Psoas muscle (tissue), 8 donors: ENCODE results near the gene PDCD7. TPM values are rescaled to one million over a fixed set of nuclear protein-coding genes. Genes with fewer than 3 reads are reported as not detected.
"Not testable (repeated sequence)": the region's sequence is repeated elsewhere in the genome, so short reads cannot be mapped to it uniquely, and the experiment has no call there.

ENCODE experiments used
- ATAC-seq, 4 donors: fragments of 200-7000 bp; cut with Tn5 transposase; one replicate each; pipeline ENCODE4 v1.9.1; 2020; ENCODE audit warnings: moderate library complexity in 3 of 4, mild to moderate bottlenecking in 2 of 4
- DNase-seq, 2 donors: peaks; one replicate each; pipeline ENCODE4 v3.0.0-alpha.2; 2020
- H3K27ac ChIP-seq: fragments of 200-600 bp; one replicate; pipeline ENCODE4 v1.8.0; 2022
- H3K27me3 ChIP-seq, 3 donors: fragments of 200-600 bp in 1 of 3; one replicate each; pipeline versions ENCODE4 v1.6.1 to v1.8.0; 2013 to 2022; ENCODE audit warnings: low read length in 2 of 3, mild to moderate bottlenecking in 2 of 3, moderate library complexity in 1 of 3; ENCODE audit not compliant: insufficient read depth in 3 of 3
- H3K36me3 ChIP-seq, 2 donors: fragments of 200-600 bp in 1 of 2; one replicate each; pipeline versions ENCODE4 v1.6.1 to v1.8.0; 2013 to 2022; ENCODE audit warnings: low read depth in 1 of 2, mild to moderate bottlenecking in 1 of 2, moderate library complexity in 1 of 2; ENCODE audit not compliant: insufficient read depth in 1 of 2
- H3K4me1 ChIP-seq: fragments of 200-600 bp; one replicate; pipeline ENCODE4 v1.8.0; 2022
- H3K4me3 ChIP-seq: fragments of 200-600 bp; one replicate; pipeline ENCODE4 v1.8.0; 2022; ENCODE audit warnings: mild to moderate bottlenecking
- H3K9me3 ChIP-seq: fragments of 200-600 bp; one replicate; pipeline ENCODE4 v1.8.0; 2022
- WGBS, 3 donors: extraction: QIAGEN DNeasy Blood & Tissue Kit; methylation state at CpG; one replicate each; pipeline versions ENCODE4 v1.1.6 to v1.1.7; 2013; 5-methylcytosine and 5-hydroxymethylcytosine counted together
- intact Hi-C, 2 donors: fragments of 100-400 bp; cut with DNase I; formaldehyde crosslinking; loops; one replicate each; pipeline versions ENCODE4 v1.11.0 to v1.14.2; 2022
- polyA plus RNA-seq, 3 donors: library from polyadenylated mRNA; stranded (reverse); fragments of 200-250 nt; gene quantifications; one replicate each; pipeline ENCODE4 v1.2.3, GENCODE V29; 2013
- total RNA-seq, 4 donors: library from RNA; stranded (reverse); fragmentation: NEBNext Ultra II Directional in 2 of 4; extraction: Animal tissue kit (Norgen Biotek cat#: 25700) in 2 of 4; gene quantifications; one replicate each; pipeline versions ENCODE4 v1.2.1 to v1.2.4, GENCODE V29; 2021 to 2023
- TF ChIP-seq, protein P1 (sequence below): fragments of 200-600 bp; IDR thresholded peaks from one replicate; pipeline ENCODE4 v1.8.0; 2022; ENCODE audit warnings: antibody characterized with exemption
- donor health status: healthy with polysubstance abuse.
- donor health status: DM: no; HTN: no; CAD: no; lungs with moderate emphysema.
- donor health status: Bipolar disorder and iron deficiency.
- donor health status: healthy.
- donor health status: DM: yes; HTN: yes; CAD: no.
- donor health status: DM: no; HTN: no; CAD: no.
- donor health status: DM: no; HTN: no; CAD: no.
- donor health status: DM: yes; HTN: yes; CAD: no.

Gene PDCD7
- total and polyA plus RNA-seq, 7 donors: 6.8 to 22.4 (median 14.5) TPM

DNA sequence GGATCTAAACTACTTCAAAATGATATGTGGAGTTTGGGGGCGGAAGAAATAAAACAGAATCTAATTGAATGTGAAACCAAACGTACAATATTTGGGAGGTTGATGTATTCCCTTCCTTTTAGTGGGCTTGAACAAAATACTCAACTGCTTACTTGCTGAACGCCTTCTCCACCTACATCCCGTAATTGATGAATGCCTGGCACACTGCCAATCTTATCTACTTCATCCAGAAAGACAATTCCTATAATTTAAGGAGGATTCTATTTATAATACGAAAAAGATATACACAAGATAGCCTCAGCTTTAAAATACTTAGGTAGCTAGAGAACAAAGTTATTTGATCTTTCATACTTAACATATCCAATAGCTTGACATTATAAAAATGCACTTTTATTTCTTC, 23.1 kb upstream of the PDCD7 start:
- intact Hi-C loops: no loop called here
- Histone ChIP-seq H3K27me3 (no peaks in the 10 kb centered on the region), H3K36me3 (peaks cover 13 to 87% of the 10 kb centered on the region in 2 donors), H3K9me3 (no peaks in the 10 kb centered on the region), H3K27ac (no peak overlapping the region), H3K4me1 (no peaks in the 10 kb centered on the region), H3K4me3 (no peak overlapping the region)
- TF ChIP-seq, protein P1, sequence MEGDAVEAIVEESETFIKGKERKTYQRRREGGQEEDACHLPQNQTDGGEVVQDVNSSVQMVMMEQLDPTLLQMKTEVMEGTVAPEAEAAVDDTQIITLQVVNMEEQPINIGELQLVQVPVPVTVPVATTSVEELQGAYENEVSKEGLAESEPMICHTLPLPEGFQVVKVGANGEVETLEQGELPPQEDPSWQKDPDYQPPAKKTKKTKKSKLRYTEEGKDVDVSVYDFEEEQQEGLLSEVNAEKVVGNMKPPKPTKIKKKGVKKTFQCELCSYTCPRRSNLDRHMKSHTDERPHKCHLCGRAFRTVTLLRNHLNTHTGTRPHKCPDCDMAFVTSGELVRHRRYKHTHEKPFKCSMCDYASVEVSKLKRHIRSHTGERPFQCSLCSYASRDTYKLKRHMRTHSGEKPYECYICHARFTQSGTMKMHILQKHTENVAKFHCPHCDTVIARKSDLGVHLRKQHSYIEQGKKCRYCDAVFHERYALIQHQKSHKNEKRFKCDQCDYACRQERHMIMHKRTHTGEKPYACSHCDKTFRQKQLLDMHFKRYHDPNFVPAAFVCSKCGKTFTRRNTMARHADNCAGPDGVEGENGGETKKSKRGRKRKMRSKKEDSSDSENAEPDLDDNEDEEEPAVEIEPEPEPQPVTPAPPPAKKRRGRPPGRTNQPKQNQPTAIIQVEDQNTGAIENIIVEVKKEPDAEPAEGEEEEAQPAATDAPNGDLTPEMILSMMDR: no peak
- DNase-seq (no peak), ATAC-seq (no peak)
- 66 to 72% (median 71%) methylated on average over 5 of the region's 5 CpGs for WGBS, 3 donors

DNA sequence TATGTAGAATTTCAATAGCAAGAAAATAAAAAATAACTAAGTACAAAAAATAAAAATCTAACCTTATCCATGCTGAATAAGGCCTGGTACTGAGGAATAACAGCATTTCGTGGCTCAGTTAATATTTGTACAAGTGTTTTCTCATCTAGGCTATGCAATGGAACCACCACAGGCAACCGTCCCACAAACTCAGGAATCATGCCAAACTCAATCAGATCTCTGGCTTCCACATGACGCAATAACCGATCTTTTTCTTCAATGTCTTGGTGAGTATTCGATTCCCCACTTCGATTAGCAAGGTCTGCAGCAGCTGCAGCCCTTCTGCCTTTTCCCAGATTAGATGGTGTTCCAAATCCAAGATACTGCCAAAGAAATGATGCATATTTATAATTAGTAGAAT, 21.1 kb upstream of the PDCD7 start:
- ATAC-seq: no peak

DNA sequence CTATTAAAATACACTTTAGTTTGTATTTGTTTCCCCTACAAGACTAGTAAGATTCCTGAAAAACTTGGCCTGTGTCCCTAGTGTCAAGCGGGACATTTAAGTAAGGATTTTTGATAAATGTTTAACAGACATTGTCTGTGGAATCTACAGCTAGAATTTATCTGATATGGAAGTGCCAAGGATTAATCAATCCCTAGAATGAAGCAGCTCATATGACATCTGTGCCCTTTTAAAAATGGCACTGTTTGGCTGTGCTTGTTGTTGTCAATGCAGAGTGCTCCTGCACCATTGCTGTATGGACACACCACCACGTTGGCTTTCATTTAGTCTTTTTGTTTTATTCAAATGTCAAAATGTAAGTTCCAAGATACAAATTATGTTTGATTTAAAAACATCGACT, 14.3 kb upstream of the PDCD7 start:
- H3K4me1 ChIP-seq: peaks cover 6% of the 10 kb centered on the region
- TF ChIP-seq, protein P1: no peak
- no peak for ATAC-seq

More for the DNA sequence above, 21.1 kb upstream of the PDCD7 start:
- H3K4me3 ChIP-seq: no peak overlapping the region
- 81 to 87% (median 81%) methylated on average over 6 of the region's 6 CpGs for WGBS, 3 donors
- H3K4me1 ChIP-seq: no peaks in the 10 kb centered on the region
- DNase-seq: no peak
- intact Hi-C loops: no loop called here
- TF ChIP-seq, protein P1: no peak
- H3K27me3 ChIP-seq: no peaks in the 10 kb centered on the region
- no peaks in the 10 kb centered on the region for H3K9me3 ChIP-seq
- peaks cover 13 to 92% of the 10 kb centered on the region in 2 donors for H3K36me3 ChIP-seq
- no peak overlapping the region for H3K27ac ChIP-seq

DNA sequence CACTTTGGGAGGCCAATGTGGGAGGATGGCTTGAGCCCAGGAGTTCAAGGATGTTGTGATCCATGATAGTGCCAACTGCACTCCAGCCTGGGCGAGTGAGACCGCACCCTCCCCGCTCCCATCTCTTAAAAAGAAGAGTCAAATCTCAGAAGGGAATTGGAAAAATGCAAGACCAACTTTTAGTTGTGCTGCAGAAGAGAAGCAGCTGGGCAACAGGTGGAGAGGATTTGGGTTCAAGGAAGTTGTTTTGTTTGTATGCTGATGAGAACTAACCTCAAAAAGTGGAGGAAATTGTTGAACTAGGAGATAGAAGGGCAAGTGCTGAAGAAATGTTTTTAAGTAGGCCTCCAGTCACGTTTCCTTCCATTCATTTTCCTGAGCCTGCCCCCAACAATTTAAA, 12.8 kb upstream of the PDCD7 start:
- Histone ChIP-seq H3K9me3 (no peaks in the 10 kb centered on the region), H3K4me3 (no peak overlapping the region), H3K27me3 (no peaks in the 10 kb centered on the region), H3K4me1 (peaks cover 6% of the 10 kb centered on the region), H3K27ac (no peak overlapping the region), H3K36me3 (peaks cover 0 to 42% of the 10 kb centered on the region in 2 donors)
- 54 to 71% (median 64%) methylated on average over 4 of the region's 4 CpGs for WGBS, 3 donors
- DNase-seq (no peak), ATAC-seq (no peak)
- intact Hi-C loops: no loop called here
- TF ChIP-seq, protein P1: no peak

More for the DNA sequence above, 14.3 kb upstream of the PDCD7 start:
- H3K36me3 ChIP-seq: peaks cover 0 to 57% of the 10 kb centered on the region in 2 donors
- no peaks in the 10 kb centered on the region for H3K9me3 ChIP-seq
- H3K27ac ChIP-seq: peak overlapping the region; percentile 56
- H3K4me3 ChIP-seq: no peak overlapping the region
- no peaks in the 10 kb centered on the region for H3K27me3 ChIP-seq
- intact Hi-C loops: no loop called here
- DNase-seq: no peak
- WGBS, 3 donors: 70 to 88% (median 76%) methylated on average over 3 of the region's 3 CpGs

DNA sequence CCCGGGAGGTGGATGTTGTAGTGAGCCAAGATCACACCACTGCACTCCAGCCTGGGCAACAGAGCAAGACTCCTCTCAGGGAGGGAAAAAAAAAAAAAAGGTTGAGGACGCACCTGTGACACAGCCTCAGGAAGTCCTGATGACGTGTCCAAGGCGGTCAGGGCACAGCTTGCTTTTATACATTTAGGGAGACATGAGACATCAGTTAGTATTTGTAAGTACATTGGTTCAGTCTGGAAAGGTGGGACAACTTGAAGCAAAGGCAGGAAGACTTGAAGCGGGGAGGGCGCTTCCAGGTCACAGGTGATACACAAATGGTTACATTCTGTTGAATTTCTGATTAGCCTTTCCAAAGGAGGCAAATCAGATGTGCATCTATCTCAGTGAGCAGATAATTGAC, 5.0 kb upstream of the PDCD7 start:
- H3K9me3 ChIP-seq, H3K27me3 ChIP-seq, intact Hi-C loops, H3K27ac ChIP-seq, H3K36me3 ChIP-seq, H3K4me1 ChIP-seq, H3K4me3 ChIP-seq, DNase-seq, ATAC-seq: not testable (repeated sequence)
- WGBS, 3 donors: 83 to 89% (median 86%) methylated on average over 6 of the region's 6 CpGs

DNA sequence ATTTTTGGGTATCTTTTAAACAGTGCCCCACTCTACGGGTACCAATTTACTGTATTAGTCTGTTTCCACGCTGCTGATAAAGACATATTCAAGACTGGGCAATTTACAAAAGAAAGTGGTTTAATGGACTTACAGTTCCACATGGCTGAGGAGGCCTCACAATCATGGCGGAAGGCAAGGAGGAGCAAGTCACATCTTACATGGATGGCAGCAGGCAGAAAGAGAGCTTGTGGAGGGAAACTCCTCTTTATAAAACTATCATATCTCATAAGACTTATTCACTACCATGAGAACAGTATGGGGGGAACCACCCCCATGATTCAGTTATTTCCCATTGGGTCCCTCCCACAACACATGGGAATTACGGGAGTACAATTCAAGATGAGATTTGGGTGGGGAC, 4.3 kb upstream of the PDCD7 start:
- H3K27ac ChIP-seq, H3K4me1 ChIP-seq, H3K9me3 ChIP-seq, DNase-seq, ATAC-seq, H3K4me3 ChIP-seq, intact Hi-C loops, H3K36me3 ChIP-seq, H3K27me3 ChIP-seq: not testable (repeated sequence)
- WGBS, 3 donors: 91 to 98% (median 95%) methylated on average over 4 of the region's 4 CpGs

DNA sequence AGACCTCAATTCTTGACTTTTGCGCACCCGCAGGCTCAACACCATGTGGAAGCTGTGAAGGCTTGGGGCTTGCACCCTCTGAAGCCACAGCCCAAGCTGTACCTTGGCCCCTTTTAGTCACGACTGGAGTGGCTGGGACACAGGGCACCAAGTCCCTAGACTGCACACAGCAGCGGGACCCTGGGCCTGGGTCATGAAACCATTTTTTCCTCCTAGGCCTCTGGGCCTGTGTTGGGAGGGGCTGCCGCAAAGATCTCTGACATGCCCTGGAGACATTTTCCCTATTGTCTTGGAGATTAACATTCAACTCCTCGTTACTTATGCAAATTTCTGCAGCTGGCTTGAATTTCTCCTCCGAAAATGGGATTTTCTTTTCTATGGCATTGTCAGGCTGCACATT, 3.5 kb upstream of the PDCD7 start:
- WGBS, 3 donors: 93 to 95% (median 94%) methylated on average over 7 of the region's 7 CpGs
- H3K9me3 ChIP-seq, H3K27ac ChIP-seq, intact Hi-C loops, DNase-seq, H3K4me1 ChIP-seq, H3K36me3 ChIP-seq, H3K4me3 ChIP-seq, ATAC-seq, H3K27me3 ChIP-seq: not testable (repeated sequence)
